MV-4-11 (cell line): ENCODE data around the gene TEX22.

ENCODE experiments used
- DNase-seq: peaks from one replicate; lab custom pipeline; 2025; lab: John Stamatoyannopoulos, UW

TEX22 gene

DNA sequence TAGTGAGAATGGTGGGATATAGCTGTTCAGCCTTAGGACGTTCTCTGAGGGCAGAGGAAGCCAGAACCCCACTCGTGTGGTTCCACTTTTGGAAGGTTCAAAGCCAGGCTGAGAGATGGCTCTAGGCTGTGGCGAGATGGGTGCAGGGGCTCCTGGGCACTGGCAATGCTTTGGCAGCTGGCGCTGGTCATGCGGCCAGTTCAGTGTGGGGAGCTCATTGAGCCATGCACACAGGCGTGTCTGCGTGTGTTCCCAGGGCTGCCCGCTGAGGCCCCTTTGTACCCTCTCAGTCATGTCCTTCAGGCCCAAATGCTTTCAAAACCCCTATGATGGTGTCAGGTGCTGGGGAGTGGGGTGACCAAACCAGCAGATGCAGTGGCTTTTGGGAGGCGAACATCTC, 1.7 kb downstream of the TEX22 start:
- DNase-seq: no peak

DNA sequence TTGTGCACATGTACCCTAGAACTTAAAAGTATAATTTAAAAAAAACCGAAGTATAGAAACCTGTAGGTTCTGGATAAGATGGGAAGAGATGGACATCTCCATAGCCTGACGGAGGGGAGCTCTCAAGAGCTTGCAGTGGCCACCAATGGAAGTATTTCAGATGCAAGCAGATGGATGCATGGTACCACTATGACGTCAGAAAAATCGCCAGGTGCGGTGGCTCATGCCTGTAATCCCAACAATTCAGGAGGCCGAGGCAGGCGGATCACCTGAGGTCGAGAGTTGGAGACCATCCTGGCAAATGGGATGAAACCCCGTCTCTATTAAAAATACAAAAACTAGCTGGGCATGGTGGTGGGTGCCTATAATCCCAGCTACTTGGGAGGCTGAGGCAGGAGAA, 3.4 kb downstream of the TEX22 start:
- DNase-seq: no peak

DNA sequence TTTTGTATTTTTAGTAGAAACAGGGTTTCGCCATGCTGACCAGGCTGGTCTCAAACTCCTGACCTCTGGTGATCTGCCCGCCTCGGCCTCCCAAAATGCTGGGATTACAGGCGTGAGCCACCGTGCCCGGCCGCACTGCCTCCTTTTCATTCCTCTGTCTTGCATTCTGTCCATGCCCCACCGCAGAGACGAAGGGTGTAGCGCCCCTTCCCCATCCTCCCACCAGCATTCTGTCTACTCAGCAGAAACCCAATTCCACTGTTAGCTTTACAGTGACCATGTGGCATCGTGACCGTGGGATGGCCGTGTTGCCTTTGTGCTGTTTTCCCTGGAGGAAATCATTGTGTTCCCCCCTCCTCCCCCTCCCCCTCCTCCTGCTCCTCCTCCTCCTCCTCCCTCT, 10.3 kb downstream of the TEX22 start:
- no peak for DNase-seq

DNA sequence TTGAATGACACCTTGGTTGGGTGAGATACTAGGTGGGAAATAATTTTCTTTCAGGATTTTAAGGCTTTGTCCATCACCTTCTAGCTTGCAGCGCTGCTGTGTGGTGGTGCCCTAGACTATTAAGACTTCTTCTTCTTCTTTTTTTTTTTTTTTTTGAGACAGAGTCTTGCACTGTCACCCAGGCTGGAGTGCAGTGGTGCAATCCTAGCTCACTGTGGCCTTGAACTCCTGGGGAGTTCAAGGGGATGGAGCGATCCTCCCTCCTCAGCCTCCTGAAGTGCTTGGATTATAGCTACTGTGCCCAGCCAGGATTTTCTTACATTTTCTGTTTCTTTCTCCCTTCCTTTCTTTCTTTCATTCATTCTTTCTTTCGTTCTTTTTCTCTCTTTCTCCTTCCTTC, 11.0 kb downstream of the TEX22 start:
- DNase-seq: peak; percentile 60

DNA sequence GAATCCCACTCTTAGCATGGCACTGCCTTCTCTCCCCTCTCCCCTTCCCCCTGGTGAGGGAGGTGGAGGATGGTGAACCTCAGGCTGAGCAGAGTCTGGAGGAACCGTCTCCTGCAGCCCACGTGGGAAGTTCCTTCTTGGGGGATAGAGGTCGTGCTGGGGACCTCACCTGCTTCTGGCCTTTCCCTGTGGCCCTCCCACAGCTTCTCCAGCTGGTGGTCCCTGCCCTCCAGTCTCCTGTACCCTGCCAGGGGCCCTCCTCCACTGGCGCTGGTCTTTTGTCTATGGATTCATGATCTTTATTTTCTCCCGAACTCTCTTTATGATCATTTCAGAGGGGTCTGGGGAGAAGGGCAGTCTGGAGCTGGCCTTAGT, 12.3 kb downstream of the TEX22 start:
- no peak for DNase-seq

DNA sequence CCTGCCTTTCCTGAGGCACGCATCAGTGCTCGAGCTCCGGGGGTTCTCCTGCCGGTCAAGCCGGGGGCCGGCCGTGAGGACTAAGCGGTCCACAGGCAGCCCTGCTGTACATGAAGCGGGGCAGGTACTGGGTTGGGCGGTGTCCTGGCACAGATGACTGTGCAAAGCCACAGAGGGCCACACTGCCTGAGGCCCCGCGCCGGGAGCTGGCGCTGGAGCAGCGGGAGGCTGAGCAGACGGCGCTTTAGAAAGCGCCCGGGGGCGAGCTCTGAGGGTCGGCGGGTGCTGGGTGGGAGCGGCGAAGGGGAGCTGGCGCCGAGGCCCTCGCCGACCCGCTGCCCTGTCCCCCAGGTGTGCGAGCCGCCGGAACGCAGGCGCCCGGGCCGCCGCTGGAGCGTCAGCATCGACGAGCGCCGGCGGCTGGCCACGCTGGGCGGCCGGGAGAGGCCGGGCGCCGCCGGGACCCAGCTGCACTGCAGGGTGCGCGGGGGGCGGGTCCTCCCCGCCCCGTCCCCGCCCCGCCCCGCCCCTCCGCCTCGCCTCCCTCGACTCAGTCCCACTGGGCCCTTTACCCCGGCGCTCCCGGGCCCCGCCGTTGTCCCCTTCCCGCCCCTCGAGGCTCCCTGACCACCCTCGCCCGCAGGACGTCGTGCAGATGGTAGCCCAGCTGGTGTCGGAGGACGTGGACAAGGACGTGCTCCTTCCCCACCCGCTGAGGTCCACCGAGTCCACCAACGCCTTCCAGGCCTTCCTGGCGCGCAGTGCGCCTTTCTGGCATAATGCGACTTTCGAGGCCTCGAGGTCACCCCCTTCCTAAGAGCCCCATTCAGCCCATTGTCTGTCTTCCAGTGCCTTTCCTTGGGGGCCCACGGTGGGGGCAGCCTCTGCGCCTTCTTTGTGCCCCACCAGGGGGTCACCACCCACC, 12.9 kb downstream of the TEX22 start:
- DNase-seq: no peak

DNA sequence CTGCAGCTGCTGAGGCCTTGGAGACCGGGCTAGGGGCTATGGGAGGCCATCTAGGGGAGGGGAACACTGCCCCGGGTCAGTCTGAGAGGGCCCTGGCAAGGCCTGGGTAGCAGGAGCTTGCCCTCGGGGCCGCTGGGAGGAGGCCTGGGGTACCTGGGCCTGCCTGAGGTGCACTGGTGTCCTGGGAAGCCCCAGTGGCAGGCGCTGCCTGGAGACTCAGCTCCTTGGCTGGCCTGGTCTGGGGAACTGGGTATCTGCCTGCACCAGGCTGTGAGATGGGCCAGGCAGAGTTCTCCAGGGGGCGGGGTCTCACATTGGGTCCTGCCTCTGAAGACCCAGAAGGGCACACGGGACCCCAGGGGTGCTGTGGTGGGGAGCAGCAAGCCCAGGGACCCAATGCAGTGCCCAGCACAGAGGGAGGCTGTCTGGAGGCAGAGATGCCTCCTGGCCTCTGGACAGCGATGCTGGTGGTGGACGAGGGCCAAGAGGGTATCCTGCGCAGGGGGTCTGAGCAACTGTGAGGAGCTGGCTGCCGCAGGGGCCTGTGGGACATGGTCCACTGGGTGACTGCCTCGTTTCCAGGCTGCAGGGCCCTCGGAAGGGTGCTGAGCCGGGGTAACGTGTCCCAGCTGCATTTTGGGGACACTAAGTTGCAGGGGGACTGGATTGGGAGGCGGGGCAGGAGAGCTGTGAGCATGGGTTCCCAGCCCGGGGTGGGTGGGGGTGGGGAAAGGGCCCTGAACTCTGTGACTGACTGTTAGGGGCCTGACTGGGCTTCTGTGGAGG, 13.8 kb downstream of the TEX22 start:
- no peak for DNase-seq

DNA sequence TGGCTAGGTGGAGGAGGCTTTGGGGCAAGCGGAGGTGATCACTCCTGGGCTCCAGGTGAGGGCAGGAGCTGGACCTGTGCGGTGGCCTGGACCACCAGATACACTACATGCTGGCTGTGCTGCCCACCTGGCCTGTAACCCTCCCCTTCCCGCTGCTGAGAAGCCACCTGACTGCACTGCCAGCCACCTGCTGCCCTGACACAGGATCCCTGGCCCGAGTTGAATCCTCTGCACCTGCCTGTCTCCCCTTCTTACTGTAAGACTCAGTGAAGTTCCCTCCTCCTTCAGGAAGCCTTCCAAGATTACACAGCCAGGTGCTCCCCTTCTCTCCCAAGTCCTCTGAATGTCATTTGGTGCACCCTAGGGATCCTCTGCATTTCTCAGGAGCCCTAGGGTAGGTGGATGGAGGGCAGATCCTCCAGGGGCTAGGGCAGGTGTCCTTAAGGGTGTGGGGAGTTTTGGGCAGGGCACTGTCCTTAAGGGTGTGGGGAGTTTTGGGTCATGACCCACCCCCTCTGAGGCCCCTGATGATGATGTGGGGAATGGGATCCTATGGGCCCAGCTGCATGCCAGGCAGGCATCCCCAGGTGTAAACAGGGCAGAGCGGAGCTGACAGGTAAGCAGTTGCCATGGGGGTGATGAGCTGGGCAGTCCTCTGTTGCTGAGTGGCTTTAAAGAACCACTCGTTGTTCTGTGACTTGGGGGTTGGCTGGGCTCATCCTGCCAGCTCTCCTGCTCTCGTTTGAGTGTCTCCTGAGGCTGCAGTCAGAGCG, 14.6 kb downstream of the TEX22 start:
- no peak for DNase-seq

DNA sequence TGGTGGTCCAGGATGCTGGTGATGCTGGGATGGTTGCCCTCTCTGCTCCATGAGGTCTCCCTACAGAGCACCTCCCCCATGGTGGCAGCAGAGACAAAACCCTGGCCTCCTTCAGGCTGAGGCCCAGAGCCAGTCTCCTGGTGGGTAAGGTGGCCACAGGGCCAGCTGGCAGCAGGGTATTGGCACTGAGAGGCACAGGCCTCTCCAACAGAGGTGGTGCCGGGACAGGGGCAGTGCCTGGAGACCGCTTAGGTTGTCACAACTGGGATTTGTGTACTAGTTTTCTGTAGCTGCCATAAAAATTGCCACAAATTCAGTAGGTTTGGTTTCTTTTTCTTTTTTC, 15.2 kb downstream of the TEX22 start:
- no peak for DNase-seq

DNA sequence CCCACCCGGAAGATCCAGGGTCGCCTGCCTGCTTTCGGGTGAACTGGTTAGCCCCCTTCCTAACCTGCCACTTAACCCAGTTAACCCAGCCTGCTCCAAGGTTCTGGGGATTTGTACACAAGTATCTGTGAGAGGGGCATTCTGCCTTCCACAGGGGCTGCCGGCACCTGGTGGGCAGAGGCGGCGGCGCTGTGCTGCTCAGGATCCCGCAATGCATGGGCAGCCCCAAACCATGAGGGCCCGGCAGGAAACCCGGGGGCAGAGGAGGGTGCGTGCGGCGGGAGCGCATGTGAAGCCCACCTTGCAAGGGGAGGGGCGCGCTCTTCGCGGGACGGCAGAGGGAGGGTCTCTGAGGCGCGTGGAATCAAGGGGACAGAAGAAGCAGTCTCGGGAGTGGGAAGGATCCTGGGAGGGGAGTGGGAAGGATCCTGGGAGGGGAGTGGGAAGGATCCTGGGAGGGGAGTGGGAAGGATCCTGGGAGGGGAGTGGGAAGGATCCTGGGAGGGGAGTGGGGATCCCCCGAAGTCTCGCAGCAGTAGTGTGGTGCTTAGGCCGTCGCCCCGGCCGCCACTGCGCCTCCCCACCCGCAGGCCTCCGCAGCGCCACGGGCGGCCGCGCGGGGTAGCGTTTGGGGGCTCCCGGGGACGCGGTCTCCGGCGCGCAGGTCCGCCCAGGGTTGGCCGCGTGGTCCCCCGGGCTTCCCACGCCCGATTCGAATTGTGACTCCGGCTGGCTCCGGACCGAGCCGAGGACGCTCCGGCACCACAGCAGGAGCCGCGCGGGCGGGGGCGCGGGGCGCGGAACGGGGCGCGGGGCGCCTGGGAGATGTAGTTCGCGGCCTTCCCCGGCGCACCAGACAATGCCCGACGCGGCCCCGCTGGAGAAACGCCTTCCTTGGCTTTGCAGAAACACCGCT, 16.4 kb downstream of the TEX22 start:
- DNase-seq: peak; percentile 57

DNA sequence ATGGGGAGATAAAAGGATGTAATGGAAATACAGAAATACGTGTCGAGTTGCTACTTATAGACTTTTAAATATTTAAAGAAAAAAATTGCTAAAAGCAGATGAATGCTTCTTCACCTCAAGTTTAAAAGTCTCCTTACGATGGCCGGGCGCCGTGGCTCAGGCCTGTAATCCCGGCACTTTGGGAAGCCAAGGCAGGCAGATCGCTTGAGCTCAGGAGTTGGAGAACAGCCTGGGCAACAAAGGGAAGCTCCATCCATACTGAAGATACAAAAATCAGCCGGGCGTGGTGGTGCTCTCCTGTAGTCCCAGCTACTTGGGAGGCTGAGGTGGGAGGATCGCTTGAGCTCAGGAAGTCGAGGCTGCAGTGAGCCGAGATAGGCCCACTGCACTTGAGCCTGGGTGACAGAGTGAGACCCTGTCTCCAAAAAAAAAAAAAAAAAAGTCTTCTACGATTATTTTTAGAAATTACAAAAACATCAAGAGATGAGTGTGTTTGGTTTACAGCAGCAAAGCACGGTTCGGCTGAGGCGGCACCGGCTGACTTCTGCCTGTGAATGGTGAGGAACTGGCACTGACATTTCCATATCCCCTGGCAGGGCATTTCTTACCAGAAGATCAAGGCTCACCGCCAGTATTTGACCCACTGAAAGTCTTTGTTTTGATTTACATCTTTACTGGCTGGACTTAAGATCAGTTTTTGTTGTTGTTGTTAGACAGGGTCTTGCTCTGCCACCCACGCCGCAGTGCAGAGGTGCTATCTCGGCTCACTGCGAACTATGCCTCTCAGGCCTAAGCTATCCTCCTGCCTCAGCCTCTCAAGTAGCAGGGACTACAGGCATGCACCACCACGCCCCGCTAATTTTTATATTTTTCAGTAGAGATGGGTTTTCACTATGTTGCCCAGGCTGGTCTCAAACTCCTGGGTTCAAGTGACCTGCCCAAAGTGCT, 17.4 kb downstream of the TEX22 start:
- DNase-seq: no peak

DNA sequence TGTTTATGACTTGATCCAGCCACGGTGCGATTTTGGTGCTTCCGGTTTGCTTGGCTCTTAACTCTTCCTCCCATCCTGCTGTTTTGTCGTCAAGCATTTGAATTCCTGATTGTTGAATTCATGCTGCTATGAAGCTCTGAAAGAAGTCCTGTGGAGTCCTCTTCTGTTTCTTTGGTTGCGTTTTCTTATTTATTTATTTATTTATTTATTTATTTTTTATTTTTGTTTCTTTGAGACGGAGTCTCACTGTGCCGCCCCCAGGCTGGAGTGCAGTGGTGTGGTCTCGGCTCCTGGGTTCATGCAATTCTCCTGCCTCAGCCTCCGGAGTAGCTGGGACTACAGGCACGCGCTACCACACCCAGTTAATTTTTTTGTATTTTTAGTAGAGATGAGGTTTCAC, 18.3 kb downstream of the TEX22 start:
- no peak for DNase-seq

DNA sequence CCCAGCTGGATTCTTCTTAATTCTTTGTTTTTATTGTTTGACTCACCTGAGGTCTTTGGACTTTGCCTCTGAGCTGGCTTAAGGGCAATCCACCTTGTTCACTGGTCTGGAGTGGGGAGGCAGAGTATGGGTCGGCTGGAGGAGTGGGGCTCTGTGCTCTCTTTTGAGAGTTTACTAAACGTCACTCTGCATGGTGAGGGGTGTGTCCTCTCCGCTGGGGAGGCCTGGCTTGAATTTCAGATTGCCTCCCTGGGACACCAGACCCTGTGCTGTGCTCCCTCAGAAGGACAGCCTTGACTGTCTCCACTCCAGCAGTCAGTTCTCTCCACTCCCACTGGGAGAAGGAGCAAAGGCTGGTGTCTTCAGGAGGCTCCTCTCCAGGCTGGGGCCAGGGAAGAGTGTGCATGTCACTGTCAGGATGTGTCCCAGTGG, 19.4 kb downstream of the TEX22 start:
- no peak for DNase-seq

DNA sequence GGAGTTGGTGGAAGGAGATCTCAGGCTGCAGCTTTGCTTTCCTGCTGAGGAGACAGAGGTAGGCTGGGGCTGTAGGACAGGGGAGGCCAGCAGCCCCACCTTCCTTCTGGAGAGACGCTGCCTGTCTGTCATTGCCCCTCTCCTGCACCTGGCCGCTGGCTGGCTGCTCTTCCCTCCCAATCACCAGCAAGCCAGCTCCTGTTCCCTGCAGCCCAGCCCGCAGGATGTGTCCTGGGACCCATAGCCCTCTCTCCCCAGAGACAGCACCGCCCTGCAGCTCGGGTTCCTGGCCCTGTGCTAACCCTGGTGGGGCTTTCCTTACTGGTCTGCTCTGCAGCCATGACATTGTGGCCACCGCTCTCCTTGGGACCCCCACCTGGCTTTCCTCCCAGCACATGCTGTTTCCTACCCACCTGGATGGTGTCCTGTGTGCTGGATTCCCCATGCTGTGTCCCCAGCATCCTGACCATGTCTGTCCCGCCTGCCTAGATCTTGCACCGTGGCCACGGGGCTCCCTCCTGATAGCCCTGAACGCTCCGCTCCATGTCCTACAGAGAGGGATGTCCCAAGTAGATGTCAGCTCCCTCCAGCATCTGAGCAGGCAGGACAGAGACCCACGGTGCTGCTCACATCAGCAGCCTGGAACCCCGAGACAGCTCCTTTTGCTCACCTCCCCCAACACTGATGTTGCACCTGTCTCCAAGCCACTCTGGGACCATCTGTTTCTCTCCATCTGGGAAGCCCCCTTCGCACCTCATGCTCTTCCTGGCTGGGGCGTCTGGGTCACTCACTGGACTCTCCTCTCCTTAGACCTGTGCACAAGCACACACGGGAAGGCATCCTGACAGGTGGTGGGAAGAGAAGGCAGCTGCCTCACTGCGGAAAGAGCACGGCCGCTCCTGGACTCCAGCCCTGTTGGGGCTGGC, 20.2 kb downstream of the TEX22 start:
- no peak for DNase-seq

DNA sequence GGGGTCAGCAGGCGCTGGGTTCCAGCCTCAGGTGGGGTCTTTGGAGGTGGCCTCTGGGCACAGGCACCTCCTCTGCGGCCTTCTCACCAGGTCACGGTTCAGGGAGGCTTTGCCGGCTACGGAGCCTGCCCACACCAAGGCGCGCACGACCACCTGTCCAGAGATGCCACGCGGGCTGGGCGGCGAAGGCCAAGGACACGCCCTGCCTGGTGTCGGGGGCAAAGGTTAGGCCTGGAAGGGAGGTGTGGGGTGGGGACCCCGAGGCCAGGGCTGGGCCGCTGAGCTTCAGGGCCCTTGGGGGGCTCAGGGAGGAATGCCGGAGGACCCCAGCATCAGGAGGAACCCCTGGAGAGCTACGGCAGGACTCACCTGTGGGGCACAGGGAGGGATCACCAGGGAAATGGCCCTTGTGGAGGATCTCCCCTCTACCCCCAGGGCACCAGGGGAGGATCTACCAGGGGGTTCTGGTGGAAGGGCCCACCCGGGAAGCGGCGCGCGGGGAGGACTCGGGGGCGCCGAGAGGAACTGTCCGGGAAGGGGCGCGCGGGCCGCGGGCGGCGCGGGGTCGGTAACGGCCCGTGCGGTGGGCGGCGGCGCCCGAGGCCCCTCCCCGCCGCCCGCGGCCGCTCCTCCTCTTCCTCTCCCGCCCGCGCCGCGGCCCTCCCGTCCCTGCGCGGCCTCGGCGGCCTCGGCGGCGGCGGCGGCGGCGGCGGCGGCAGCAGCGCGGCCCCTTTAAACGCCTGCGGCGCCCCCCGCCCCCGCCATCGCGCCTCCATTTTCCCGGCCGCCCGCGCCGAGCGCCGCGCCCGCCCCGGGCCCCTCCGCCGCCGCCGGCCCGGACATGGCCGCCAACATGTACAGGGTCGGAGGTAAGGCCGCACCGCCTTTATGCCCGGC, 21.1 kb downstream of the TEX22 start, which contains the start of gene MTA1:
Gene MTA1, plus strand, starts transcription at position 633 of the 897 bp plus-strand sequence. Its CDS starts 209 bp downstream, at position 842.
- DNase-seq: no peak

DNA sequence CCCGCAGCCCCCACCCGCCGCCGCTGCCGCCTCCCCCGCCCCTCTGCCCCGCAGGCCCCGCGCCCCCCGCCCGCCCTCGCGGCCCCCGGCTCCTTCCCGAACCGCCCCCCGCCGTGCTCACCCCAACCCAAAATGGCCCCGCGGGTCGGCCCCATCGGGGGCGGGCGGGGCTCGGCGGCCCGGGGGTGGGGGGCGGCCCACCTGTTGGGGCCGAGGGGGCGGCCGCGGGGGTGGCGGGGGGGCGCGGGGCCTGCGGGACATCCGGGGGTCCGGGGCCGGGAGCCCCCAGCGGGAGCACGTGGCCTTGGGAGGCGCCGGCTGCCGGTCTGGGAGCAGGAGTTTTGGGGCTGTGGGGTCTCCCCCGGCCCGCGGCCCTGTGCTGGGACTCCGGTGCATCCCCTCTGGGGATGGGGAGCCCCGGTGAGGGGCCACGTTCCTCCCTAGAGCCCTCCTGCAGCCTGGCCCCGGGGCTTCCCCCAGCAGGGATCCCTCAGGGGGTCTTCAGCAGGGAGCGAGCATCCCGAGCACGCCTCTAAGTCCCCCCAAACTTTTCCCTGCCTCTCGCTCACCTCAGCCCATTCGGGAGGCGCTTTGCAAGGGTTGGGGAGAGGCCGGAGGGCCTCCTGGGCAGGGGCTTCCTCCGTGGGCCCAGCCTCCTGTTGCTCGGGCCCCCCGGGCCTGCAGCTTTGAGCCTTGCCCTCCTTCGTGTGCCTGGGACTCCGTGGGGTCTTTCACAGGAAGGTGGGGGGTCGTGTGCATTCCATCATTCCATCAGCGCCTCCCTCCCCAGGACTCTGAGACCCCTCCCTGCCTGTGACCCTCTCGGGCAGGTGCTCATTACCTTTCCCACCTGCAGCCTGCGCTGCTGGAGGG, 22.0 kb downstream of the TEX22 start:
- no peak for DNase-seq
